Fibroblast of lung (primary cell): ENCODE measurements around the gene ZNF490. TPM values are rescaled to one million over a fixed set of nuclear protein-coding genes. Genes with fewer than 3 reads are reported as not detected.

ENCODE experiments used
- DNase-seq, 2 donors: peaks; one replicate each; pipeline versions ENCODE4 v3.0.0 to v3.0.0-alpha.2; 2010; ENCODE audit warnings: low read depth in 2 of 2
- H2AFZ ChIP-seq: 2 replicates; pipeline ENCODE4 v1.5.1; 2012; ENCODE audit warnings: low read length, control low read depth, inconsistent platforms
- H3K27ac ChIP-seq: 2 replicates; pipeline ENCODE4 v1.5.1; 2011; ENCODE audit warnings: low read length, control low read depth; ENCODE audit not compliant: insufficient read depth
- H3K27me3 ChIP-seq: 2 replicates; pipeline ENCODE4 v1.5.1; 2011; ENCODE audit warnings: mild to moderate bottlenecking, low read length; ENCODE audit not compliant: control insufficient read depth, insufficient read depth
- H3K36me3 ChIP-seq: 2 replicates; pipeline ENCODE4 v1.5.1; 2011; ENCODE audit warnings: low read length; ENCODE audit not compliant: control insufficient read depth, insufficient read depth
- H3K4me1 ChIP-seq: 2 replicates; pipeline ENCODE4 v1.5.1; 2011; ENCODE audit warnings: low read length; ENCODE audit not compliant: control insufficient read depth, insufficient read depth; ENCODE audit errors: extremely low read depth
- H3K4me2 ChIP-seq: 2 replicates; pipeline ENCODE4 v1.5.1; 2011; ENCODE audit warnings: low read length, control low read depth; ENCODE audit not compliant: insufficient read depth; ENCODE audit errors: extremely low read depth
- H3K4me3 ChIP-seq, 4 experiments: fragments of 200-600 bp in 1 of 4; sonication (generic) in 1 of 4; replicated peaks in 1 of 4; 2 replicates each; pipeline ENCODE4 v1.5.1; 2011 to 2016; ENCODE audit warnings: low read length in 4 of 4, low read depth in 3 of 4, mild to moderate bottlenecking in 3 of 4, control low read depth in 2 of 4, inconsistent platforms in 1 of 4, mixed read lengths in 1 of 4; ENCODE audit not compliant: insufficient read depth in 1 of 4; ENCODE audit errors: control extremely low read depth in 1 of 4
- H3K79me2 ChIP-seq: 2 replicates; pipeline ENCODE4 v1.5.1; 2012; ENCODE audit warnings: mild to moderate bottlenecking, low read length, inconsistent platforms; ENCODE audit not compliant: control insufficient read depth, insufficient read depth
- H3K9ac ChIP-seq: 2 replicates; pipeline ENCODE4 v1.5.1; 2011; ENCODE audit warnings: mild to moderate bottlenecking, low read length, control low read depth; ENCODE audit not compliant: insufficient read depth
- H3K9me3 ChIP-seq: 2 replicates; pipeline ENCODE4 v1.5.1; 2012; ENCODE audit warnings: low read depth, low read length; ENCODE audit not compliant: control insufficient read depth, insufficient read depth
- H4K20me1 ChIP-seq: 2 replicates; pipeline ENCODE4 v1.5.1; 2011; ENCODE audit warnings: low read length; ENCODE audit not compliant: control insufficient read depth, insufficient read depth; ENCODE audit errors: extremely low read depth
- CTCF ChIP-seq, 2 donors: IDR thresholded peaks in 1 of 2; conservative IDR thresholded peaks in 1 of 2; 1 replicate in 1 of 2; 2 replicates in 1 of 2; pipeline ENCODE4 v1.5.1; 2011 to 2012; ENCODE audit warnings: low read length in 2 of 2, control low read depth in 1 of 2, inconsistent platforms in 1 of 2, low read depth in 1 of 2, mild to moderate bottlenecking in 1 of 2
- EZH2 ChIP-seq: IDR thresholded peaks from 2 replicates; pipeline ENCODE4 v1.5.1; 2012; ENCODE audit warnings: low read length, control low read depth, mild to moderate bottlenecking; ENCODE audit errors: missing control alignments
- polyA plus RNA-seq, 2 donors: library from polyadenylated mRNA; depleted of rRNA in 1 of 2; stranded (reverse) in 1 of 2; unstranded in 1 of 2; fragments of >200 nt; gene quantifications; 2 replicates each; pipeline ENCODE4 v1.2.1, GENCODE V29; 2011 to 2012; ENCODE audit warnings: missing spikeins in 1 of 2
- total RNA-seq: library from RNA; depleted of rRNA; stranded (reverse); fragments of >200 nt; gene quantifications from 2 replicates; pipeline ENCODE4 v1.2.1, GENCODE V29; 2014

The ZNF490 gene
- total and polyA plus RNA-seq, 2 donors (not counting 1 experiment from before 2014, with no cell fraction given): 3.9 to 16.8 TPM

GRCh38 chr19:12596927-12597548 is 13.6 kb downstream of the ZNF490 start:
- Histone ChIP-seq H3K27me3 (no peaks in the 10 kb centered on the region), H3K27ac (no peak overlapping the region), H4K20me1 (no peaks in the 10 kb centered on the region), H2AFZ (no peak overlapping the region), H3K9ac (no peak overlapping the region), H3K36me3 (peaks cover 1% of the 10 kb centered on the region), H3K4me2 (no peak overlapping the region), H3K9me3 (no peaks in the 10 kb centered on the region), H3K4me1 (no peaks in the 10 kb centered on the region), H3K79me2 (no peaks in the 10 kb centered on the region), H3K4me3 (no peak overlapping the region)
- no peak for DNase-seq
- TF ChIP-seq CTCF (conservative IDR thresholded peaks at IDR 0.05 in 1 of 2, IDR thresholded peaks at IDR 0.05 in 1 of 2; ENCODE audit: low read depth in 1 of 2, low read length in 2 of 2): no peak
- no peak for TF ChIP-seq EZH2

- no peak overlapping the region for H3K4me3 ChIP-seq
- no peak overlapping the region for H3K4me2 ChIP-seq
- no peaks in the 10 kb centered on the region for H3K79me2 ChIP-seq
- no peak for DNase-seq
- no peaks in the 10 kb centered on the region for H3K4me1 ChIP-seq
- H3K9ac ChIP-seq: no peak overlapping the region
- peaks cover 1% of the 10 kb centered on the region for H3K36me3 ChIP-seq
- no peak overlapping the region for H3K27ac ChIP-seq
- no peak for TF ChIP-seq CTCF (conservative IDR thresholded peaks at IDR 0.05 in 1 of 2, IDR thresholded peaks at IDR 0.05 in 1 of 2; ENCODE audit: low read depth in 1 of 2, low read length in 2 of 2)
- no peaks in the 10 kb centered on the region for H4K20me1 ChIP-seq
- H2AFZ ChIP-seq: no peak overlapping the region
- H3K9me3 ChIP-seq: no peaks in the 10 kb centered on the region
- no peaks in the 10 kb centered on the region for H3K27me3 ChIP-seq
Measured at GRCh38 chr19:12596485-12596884, 14.1 kb downstream of the ZNF490 start.

DNA sequence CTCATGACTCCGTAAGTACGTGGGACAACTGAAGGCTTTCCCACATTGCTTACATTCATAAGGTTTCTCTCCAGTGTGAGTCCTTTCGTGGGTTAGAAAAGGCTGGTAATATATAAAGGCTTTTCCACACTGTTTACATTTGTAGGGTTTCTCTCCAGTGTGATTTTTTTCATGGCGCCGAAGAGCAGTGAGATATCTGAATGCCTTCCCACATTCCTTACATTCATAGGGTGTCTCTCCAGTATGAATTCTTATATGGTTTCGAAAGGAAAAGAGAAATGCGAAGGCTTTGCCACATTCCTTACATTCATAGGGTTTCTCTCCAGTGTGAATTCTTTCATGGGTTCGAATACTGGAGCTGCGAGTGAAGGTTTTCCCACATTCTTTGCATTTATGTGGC is 29.5 kb downstream of the ZNF490 start:
- Histone ChIP-seq H3K4me1 (no peaks in the 10 kb centered on the region), H3K9ac (no peak overlapping the region), H4K20me1 (no peaks in the 10 kb centered on the region), H3K27me3 (no peaks in the 10 kb centered on the region), H2AFZ (no peak overlapping the region), H3K4me2 (no peak overlapping the region), H3K9me3 (peaks cover 13% of the 10 kb centered on the region), H3K79me2 (no peaks in the 10 kb centered on the region), H3K27ac (no peak overlapping the region), H3K4me3 (no peak overlapping the region), H3K36me3 (peaks cover 4% of the 10 kb centered on the region)
- DNase-seq: no peak
- TF ChIP-seq EZH2: no peak
- TF ChIP-seq CTCF (conservative IDR thresholded peaks at IDR 0.05 in 1 of 2, IDR thresholded peaks at IDR 0.05 in 1 of 2; ENCODE audit: low read depth in 1 of 2, low read length in 2 of 2): no peak
